GM12878 (cell line): ENCODE measurements around the gene DYTN. TPM values are rescaled to one million over a fixed set of nuclear protein-coding genes. Genes with fewer than 3 reads are reported as not detected.

Experiments used
- ATAC-seq: fragments of 200-7000 bp; cut with Tn5 transposase; 3 replicates; pipeline ENCODE4 v1.9.1; 2020; ENCODE audit warnings: mild to moderate bottlenecking, moderate library complexity
- BruUV-seq: library from RNA; stranded (reverse); fragments of 400-500 nt; replicated peaks from 2 replicates; lab custom pipeline; 2021; lab: Mats Ljungman, UMichigan
- CTCF ChIA-PET: fragments of 300-600 bp; sonication (Branson Sonifier 250); formaldehyde crosslinking; extraction: SDS; loops from one replicate; lab custom pipeline; 2021; ENCODE audit warnings: inconsistent platforms; lab: Yijun Ruan, JAX
- POLR2A ChIA-PET: fragments of 350-600 bp; formaldehyde crosslinking; extraction: SDS; loops from one replicate; lab custom pipeline; 2021; ENCODE audit warnings: inconsistent platforms; lab: Charles Lee
- RAD21 ChIA-PET: fragments of 300-600 bp; sonication (Branson Sonifier 250); formaldehyde crosslinking; loops from one replicate; lab custom pipeline; 2023; ENCODE audit warnings: antibody characterized with exemption; ENCODE audit not compliant: unreplicated experiment; lab: Charles Lee
- SMC1A ChIA-PET: fragments of 300-600 bp; sonication (Branson Sonifier 250); formaldehyde crosslinking; loops from one replicate; lab custom pipeline; 2023; ENCODE audit not compliant: unreplicated experiment, uncharacterized antibody; lab: Charles Lee
- DNase-seq: peaks from one replicate; pipeline ENCODE4 v3.0.0-alpha.2; 2011; ENCODE audit warnings: low read depth, low spot score
- FAIRE-seq: peaks from 3 replicates; lab custom pipeline; 2011; peaks lifted over from hg19 to GRCh38; lab: Jason Lieb, UNC
- H2AFZ ChIP-seq: 2 replicates; pipeline ENCODE4 v1.6.0; 2011; ENCODE audit warnings: low read depth, low read length, control low read depth; ENCODE audit not compliant: control insufficient read depth
- H3K27ac ChIP-seq: 2 replicates; pipeline ENCODE4 v1.5.1; 2011; ENCODE audit warnings: control low read depth; ENCODE audit not compliant: control insufficient read depth, insufficient read depth
- H3K27me3 ChIP-seq, 2 experiments: replicated peaks in 1 of 2; 2 replicates each; pipeline versions ENCODE4 v1.6.0 to v1.6.1; 2011; ENCODE audit warnings: low read length in 1 of 2; ENCODE audit not compliant: control insufficient read depth in 2 of 2, insufficient read depth in 2 of 2
- H3K36me3 ChIP-seq, 2 experiments: 2 replicates each; pipeline ENCODE4 v1.5.1; 2011; ENCODE audit warnings: low read length in 1 of 2; ENCODE audit not compliant: control insufficient read depth in 2 of 2, insufficient read depth in 2 of 2
- H3K4me1 ChIP-seq: 2 replicates; pipeline ENCODE4 v1.6.1; 2011; ENCODE audit warnings: mild to moderate bottlenecking, low read length, moderate library complexity, mixed read lengths; ENCODE audit not compliant: control insufficient read depth, insufficient read depth
- H3K4me2 ChIP-seq: 2 replicates; pipeline ENCODE4 v1.6.0; 2011; ENCODE audit warnings: control low read depth; ENCODE audit not compliant: control insufficient read depth, insufficient read depth
- H3K4me3 ChIP-seq: fragments of 200-600 bp; sonication (generic); 2 replicates; pipeline ENCODE4 v1.5.1; 2016
- H3K79me2 ChIP-seq: 2 replicates; pipeline ENCODE4 v1.6.0; 2011; ENCODE audit warnings: low read length; ENCODE audit not compliant: control insufficient read depth, insufficient read depth
- H3K9ac ChIP-seq: 2 replicates; pipeline ENCODE4 v1.8.0; 2011; ENCODE audit warnings: low read length, control low read depth, mixed read lengths; ENCODE audit not compliant: control insufficient read depth, insufficient read depth
- H3K9me3 ChIP-seq: replicated peaks from 3 replicates; pipeline ENCODE4 v1.5.1; 2011; ENCODE audit warnings: mild to moderate bottlenecking, low read length; ENCODE audit not compliant: control insufficient read depth, insufficient read depth
- H4K20me1 ChIP-seq: 2 replicates; pipeline ENCODE4 v1.6.0; 2011; ENCODE audit not compliant: control insufficient read depth, insufficient read depth
- BCL3 ChIP-seq: IDR thresholded peaks from 2 replicates; pipeline ENCODE4 v1.6.1; 2011; ENCODE audit warnings: borderline replicate concordance, low read depth, mild to moderate bottlenecking, moderate library complexity, low read length; ENCODE audit not compliant: insufficient read depth, poor library complexity, severe bottlenecking
- CEBPZ ChIP-seq: fragments of 150-350 bp; IDR thresholded peaks from 2 replicates; pipeline ENCODE4 v1.6.1; 2016; ENCODE audit warnings: low read depth, low read length
- CHD2 ChIP-seq: IDR thresholded peaks from 2 replicates; pipeline ENCODE4 v1.6.1; 2011; ENCODE audit warnings: low read depth, low read length, improper control_type of control experiment, borderline replicate concordance
- KAT2A ChIP-seq: conservative IDR thresholded peaks from 2 replicates; pipeline ENCODE4 v1.6.1; 2011; ENCODE audit warnings: low read depth, low read length; ENCODE audit not compliant: control insufficient read depth
- NR2C2 ChIP-seq: IDR thresholded peaks from 2 replicates; pipeline ENCODE4 v1.6.1; 2011; ENCODE audit warnings: borderline replicate concordance, low read depth; ENCODE audit not compliant: control insufficient read depth, insufficient read length
- SPI1 ChIP-seq: IDR thresholded peaks from 2 replicates; pipeline ENCODE4 v1.6.1; 2011; ENCODE audit warnings: low read depth, mild to moderate bottlenecking, low read length, moderate library complexity, borderline replicate concordance; ENCODE audit not compliant: insufficient read depth
- ZZZ3 ChIP-seq: IDR thresholded peaks from 2 replicates; pipeline ENCODE4 v1.6.1; 2011; ENCODE audit warnings: low read depth; ENCODE audit not compliant: control insufficient read depth, insufficient read length
- WGBS: methylation state at CpG from one replicate; pipeline ENCODE4 v1.1.6; 2016; ENCODE audit warnings: low lambda C conversion rate; ENCODE audit not compliant: insufficient replicate concordance, insufficient coverage; ENCODE audit errors: missing lambda C conversion rate; 5-methylcytosine and 5-hydroxymethylcytosine counted together
- in situ Hi-C: fragments of 300-500 bp; cut with MboI; formaldehyde crosslinking; loops from 9 replicates; pipeline ENCODE4 v1.14.3; 2018; ENCODE audit warnings: mixed read lengths
- intact Hi-C: fragments of 100-400 bp; cut with micrococcal nuclease; formaldehyde crosslinking; loops from one replicate; pipeline ENCODE4 v1.14.2; 2022; ENCODE audit not compliant: unreplicated experiment
- polyA plus RNA-seq, 11 experiments: library from polyadenylated mRNA; depleted of rRNA in 4 of 11; unstranded in 6 of 11; stranded (reverse) in 5 of 11; fragments of >200 nt; fragmentation: Nextera tagmentation in 4 of 11; fragmentation: Illumina TruSeq in 1 of 11; extraction: Ambion mirVana in 4 of 11; extraction: Trizol in 1 of 11; gene quantifications; 1 replicate in 1 of 11; 2 replicates in 10 of 11; pipeline versions ENCODE4 v1.2.1 to v1.2.3, GENCODE V29; 2011 to 2016; ENCODE audit warnings: inconsistent platforms in 2 of 11, missing spikeins in 2 of 11, low read depth in 1 of 11
- total RNA-seq, 4 experiments: library from RNA; depleted of rRNA in 3 of 4; stranded (reverse); fragments of >200 nt in 3 of 4; fragmentation: Illumina TruSeq in 1 of 4; extraction: Trizol in 1 of 4; gene quantifications; 2 replicates each; pipeline versions ENCODE4 v1.2.1 to v1.2.3, GENCODE V29; 2013 to 2021

Gene DYTN
- total and polyA plus RNA-seq, 10 of the 15 experiments (the other 5 are each of a cell fraction or from before 2014, with no cell fraction given): 0.02 to 0.32 (median 0.09) TPM; not detected in 3

GRCh38 chr2:206698811-206699210, 19.4 kb downstream of the DYTN start:
- Histone ChIP-seq H3K9ac (no peak overlapping the region), H2AFZ (no peak overlapping the region), H3K36me3 (no peaks in the 10 kb centered on the region), H4K20me1 (no peaks in the 10 kb centered on the region), H3K9me3 (no peaks in the 10 kb centered on the region), H3K4me1 (no peaks in the 10 kb centered on the region), H3K27ac (no peak overlapping the region), H3K4me2 (no peak overlapping the region), H3K4me3 (no peak overlapping the region), H3K79me2 (no peaks in the 10 kb centered on the region), H3K27me3 (no peaks in the 10 kb centered on the region)
- 61% methylated on average over 3 of the region's 3 CpGs for WGBS
- FAIRE-seq: no peak
- in situ Hi-C loops (loop anchor here (10.0 kb wide), 1 partner anchor 86 kb away; no protein-coding TSS in a partner anchor), intact Hi-C loops (loop anchor here (10.0 kb wide), 1 partner anchor 144 kb away; no protein-coding TSS in a partner anchor)
- ATAC-seq: no peak
- DNase-seq: no peak
- no TSS peak for BruUV-seq
- TF ChIP-seq BCL3 (no peak), CEBPZ (no peak), NR2C2 (no peak), ZZZ3 (no peak), KAT2A (no peak), CHD2 (no peak), SPI1 (no peak)
- CTCF ChIA-PET: interaction anchor here (0.9 kb wide), 1 partner anchor 84 kb away, joined by 3 read pairs; no protein-coding TSS in a partner anchor
- RAD21 ChIA-PET: interaction anchor here (0.5 to 0.9 kb wide), 2 partner anchors 83 to 1276 kb away, joined by 3 to 5 read pairs; no protein-coding TSS in a partner anchor
- POLR2A ChIA-PET: no interaction called here
- SMC1A ChIA-PET: interaction anchor here (1.0 to 1.1 kb wide), 3 partner anchors 30 to 294 kb away, joined by 3 to 4 read pairs (median 3); no protein-coding TSS in a partner anchor
